ENCODE measurements around the gene KAZN.

KAZN gene

DNA sequence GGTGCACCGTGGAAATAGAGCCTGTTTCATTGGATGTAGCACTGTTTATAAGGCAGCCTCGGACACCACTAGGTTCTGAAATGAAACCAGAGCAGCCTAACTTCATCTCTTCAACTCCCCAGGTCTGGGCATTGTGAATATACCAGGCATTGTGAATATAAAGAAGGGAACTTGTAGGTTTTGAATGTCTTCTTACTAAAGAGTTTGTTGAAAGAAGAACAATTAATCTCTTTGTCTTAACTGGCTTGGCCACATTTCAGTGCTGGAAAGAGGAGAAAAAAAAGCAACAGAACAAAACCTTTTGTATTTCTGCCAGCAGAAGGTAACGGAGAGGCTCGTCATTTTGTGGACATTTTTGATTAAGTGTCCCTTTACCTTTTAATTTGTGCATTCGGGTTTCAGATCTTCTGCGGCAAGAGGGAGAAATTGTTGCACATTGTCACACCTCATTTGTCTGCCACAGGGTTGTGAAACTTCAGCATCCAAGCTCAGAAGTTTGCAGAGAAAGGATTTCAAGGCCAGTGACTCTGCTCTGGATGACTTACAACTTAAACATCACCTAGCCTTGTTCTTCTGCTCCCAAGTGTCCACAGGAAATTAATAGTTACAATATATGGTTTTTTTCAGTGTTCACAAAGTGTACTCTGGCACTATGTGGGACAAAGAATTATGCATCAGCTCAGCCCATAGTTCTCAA, 158.3 kb downstream of the KAZN start:
- H3K4me3 ChIP-seq (ENCODE audit: low read depth, low read length) = no peak overlapping the region
- TF ChIP-seq, protein P1, sequence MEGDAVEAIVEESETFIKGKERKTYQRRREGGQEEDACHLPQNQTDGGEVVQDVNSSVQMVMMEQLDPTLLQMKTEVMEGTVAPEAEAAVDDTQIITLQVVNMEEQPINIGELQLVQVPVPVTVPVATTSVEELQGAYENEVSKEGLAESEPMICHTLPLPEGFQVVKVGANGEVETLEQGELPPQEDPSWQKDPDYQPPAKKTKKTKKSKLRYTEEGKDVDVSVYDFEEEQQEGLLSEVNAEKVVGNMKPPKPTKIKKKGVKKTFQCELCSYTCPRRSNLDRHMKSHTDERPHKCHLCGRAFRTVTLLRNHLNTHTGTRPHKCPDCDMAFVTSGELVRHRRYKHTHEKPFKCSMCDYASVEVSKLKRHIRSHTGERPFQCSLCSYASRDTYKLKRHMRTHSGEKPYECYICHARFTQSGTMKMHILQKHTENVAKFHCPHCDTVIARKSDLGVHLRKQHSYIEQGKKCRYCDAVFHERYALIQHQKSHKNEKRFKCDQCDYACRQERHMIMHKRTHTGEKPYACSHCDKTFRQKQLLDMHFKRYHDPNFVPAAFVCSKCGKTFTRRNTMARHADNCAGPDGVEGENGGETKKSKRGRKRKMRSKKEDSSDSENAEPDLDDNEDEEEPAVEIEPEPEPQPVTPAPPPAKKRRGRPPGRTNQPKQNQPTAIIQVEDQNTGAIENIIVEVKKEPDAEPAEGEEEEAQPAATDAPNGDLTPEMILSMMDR (IDR thresholded peaks at IDR 0.05; ENCODE audit: borderline replicate concordance, insufficient read depth, low read depth, low read length) = no peak

DNA sequence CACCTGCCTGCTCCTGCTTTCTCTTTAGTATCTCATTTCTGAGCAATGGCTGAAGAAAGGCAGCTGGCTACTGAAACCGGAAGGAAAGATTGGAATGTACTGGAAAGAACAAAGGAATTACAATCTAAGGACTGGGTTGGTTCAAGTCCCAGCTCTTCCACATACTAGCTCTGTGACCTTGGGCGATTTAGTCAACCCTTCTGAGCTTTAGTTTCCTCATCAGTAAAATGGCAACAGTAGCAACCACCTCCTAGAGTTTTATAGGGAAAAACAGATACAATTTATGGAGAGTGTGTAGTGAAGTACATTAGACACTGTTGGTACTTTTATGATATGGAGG, 158.8 kb downstream of the KAZN start:
- TF ChIP-seq, protein P1 (IDR thresholded peaks at IDR 0.05; ENCODE audit: borderline replicate concordance, insufficient read depth, low read depth, low read length) = no peak

DNA sequence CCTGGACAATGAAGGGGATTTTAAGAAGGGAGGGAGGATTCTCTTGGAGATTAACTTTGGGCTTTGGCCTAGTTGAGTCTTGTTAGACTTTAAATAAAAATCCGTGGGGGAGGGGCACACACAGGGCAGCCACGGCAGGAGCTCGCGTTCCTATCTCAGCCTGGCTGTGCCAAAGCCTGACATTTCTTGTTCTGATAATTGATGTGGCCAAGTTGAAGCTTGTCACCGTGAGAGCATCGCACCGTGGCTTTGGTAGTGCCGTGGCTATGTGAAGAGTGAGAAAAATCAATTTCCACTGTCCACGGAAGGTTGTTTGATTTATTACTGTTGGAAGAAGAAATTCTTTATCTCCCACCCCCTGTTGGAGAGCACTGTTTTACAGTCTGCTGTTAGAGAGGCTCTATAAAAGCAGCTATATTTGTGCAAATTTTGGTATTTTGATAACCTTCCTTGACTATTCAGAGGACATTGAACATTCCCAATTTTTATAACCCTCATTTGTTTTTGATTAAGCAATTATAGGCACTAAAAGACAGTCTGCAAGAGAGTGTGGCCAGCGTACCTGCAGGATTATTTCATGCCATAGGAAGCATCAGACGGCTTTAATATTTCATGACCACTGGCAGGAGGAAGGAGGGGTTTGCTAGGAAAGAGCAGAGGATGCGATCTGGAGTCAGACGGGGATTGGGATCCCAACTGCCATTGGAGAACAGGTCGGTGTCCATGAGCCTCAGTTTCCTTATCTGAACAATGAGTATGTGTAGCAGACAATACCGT, 160.7 kb downstream of the KAZN start:
- H3K4me3 ChIP-seq (ENCODE audit: low read depth, low read length) = no peak overlapping the region
- TF ChIP-seq, protein P1 (IDR thresholded peaks at IDR 0.05; ENCODE audit: borderline replicate concordance, insufficient read depth, low read depth, low read length) = no peak

More for the DNA sequence above, 158.8 kb downstream of the KAZN start:
- H3K4me3 ChIP-seq (ENCODE audit: low read depth, low read length) = no peak overlapping the region

DNA sequence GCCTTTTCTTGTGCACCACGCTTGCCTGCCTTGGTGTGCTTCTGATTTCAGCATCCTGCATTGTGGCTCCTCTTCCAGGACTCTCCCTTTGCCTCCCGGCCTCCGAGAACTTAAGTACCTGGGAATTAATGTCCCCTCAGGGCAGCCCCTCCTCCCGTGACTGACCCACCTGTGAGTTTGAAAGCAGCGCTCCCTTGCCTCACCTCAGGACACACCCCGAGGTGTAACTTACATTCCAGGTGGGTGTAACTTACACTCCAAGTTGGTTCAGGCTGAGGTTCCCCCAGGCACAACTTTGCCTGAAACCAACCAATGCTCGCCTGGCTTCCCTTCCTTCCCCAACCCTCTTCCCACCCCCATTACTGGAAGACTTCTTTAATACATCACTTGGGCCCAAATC, 161.4 kb downstream of the KAZN start:
- H3K4me3 ChIP-seq (ENCODE audit: low read depth, low read length) = no peak overlapping the region
- TF ChIP-seq, protein P1 (IDR thresholded peaks at IDR 0.05; ENCODE audit: borderline replicate concordance, insufficient read depth, low read depth, low read length) = no peak

DNA sequence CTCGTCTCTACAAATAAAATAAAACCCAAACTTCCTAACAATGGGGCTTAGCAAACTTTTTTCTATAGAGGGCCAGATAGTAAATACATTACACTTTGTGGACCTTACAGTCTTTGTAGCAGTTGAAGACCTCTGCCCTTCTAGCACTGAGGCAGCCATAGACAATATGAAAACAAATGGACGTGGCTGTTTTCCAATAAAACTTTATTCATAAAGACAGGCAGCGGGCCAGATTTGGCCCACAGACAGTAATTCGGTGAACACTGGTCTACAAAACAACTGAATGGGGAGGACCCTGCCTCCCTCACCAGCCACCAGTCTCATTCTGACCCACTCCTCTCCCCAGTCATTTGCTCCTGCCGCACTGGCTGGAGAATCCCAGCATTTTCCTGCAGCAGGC, 162.3 kb downstream of the KAZN start:
- TF ChIP-seq, protein P1 (IDR thresholded peaks at IDR 0.05; ENCODE audit: borderline replicate concordance, insufficient read depth, low read depth, low read length) = no peak
- H3K4me3 ChIP-seq (ENCODE audit: low read depth, low read length) = no peak overlapping the region

DNA sequence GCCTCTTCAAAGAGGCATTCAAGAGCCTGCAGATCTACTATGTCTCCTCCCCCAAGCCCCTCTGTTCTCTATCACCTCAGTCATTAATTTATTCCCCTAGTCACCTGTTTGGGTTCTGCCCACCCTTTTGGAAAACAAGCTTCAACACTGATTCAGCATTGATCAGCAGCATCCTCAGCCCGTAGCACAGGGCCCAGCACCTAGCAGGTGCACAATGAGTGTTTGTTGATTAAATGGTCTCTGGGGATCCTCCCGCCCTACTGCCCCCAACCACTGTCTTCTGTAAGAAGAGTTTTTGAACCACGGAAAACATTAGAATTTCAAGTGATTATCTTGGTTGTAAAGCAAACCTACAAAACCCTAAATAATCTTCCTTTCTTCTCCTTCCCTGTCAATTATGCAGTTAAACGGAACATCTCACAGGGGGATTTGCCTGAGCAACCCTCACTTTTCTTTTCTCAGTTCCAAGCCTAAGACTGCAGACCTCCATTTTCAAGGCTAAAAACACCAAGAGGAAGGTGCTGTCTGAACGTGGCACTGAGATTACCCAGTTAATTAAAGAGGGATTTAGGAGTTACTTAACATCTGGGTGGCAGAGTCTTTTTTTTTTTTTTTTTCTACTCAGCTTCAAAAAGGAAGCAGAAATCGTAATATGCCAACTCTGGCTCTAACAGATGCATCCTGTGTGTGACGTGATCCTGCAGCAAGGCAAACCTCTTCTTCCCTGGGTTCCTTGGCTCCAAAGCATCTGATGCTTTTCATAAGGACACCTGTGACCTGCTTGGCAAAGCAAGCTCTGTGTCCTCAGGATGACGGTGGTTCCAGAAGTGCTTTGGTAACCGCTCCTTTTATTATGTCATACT, 163.0 kb downstream of the KAZN start:
- TF ChIP-seq, protein P1 (IDR thresholded peaks at IDR 0.05; ENCODE audit: borderline replicate concordance, insufficient read depth, low read depth, low read length) = no peak

More for the DNA sequence above, 163.0 kb downstream of the KAZN start:
- H3K4me3 ChIP-seq (ENCODE audit: low read depth, low read length) = no peak overlapping the region
